ENCODE results near the gene OR6X1.

OR6X1 gene, protein sequence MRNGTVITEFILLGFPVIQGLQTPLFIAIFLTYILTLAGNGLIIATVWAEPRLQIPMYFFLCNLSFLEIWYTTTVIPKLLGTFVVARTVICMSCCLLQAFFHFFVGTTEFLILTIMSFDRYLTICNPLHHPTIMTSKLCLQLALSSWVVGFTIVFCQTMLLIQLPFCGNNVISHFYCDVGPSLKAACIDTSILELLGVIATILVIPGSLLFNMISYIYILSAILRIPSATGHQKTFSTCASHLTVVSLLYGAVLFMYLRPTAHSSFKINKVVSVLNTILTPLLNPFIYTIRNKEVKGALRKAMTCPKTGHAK

DNA sequence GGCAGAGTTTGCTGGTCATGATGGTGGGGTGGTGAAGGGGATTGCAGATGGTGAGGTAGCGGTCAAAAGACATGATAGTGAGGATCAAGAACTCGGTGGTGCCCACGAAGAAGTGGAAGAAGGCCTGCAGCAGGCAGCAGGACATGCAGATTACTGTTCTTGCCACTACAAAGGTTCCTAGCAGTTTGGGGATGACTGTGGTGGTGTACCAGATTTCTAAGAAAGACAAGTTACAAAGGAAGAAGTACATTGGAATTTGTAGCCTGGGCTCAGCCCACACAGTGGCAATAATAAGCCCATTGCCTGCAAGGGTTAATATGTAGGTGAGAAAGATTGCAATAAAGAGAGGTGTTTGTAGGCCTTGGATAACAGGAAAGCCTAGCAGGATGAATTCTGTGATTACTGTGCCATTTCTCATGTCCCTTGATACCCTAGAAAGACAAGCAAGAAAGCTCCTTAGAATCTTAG is at the start of gene OR6X1:
TSS of gene OR6X1 (minus strand) at position 418 of the 468 bp plus-strand sequence. CDS start at position 418, 0 bp downstream.
- DNase-seq: no peak

DNA sequence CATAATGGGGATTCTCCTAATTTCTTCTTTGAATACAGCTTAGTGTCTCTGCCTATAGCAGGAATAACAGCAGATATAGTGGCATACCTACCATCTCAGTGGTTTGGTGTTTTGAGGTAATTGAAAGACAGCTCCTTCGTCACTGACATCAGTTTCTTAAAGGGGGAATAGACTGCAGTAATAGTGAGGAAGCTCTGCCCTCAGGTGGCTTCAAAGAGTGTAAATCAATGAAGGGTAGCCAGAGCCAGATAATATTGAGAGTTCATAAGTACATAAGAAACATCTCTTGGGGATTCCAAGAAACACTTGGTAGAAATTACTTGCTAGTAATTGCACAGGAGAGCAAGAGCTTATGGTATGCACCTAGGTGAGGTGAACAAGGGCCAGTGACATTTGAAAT is 47.4 kb upstream of the OR6X1 start:
- no peak for DNase-seq

DNA sequence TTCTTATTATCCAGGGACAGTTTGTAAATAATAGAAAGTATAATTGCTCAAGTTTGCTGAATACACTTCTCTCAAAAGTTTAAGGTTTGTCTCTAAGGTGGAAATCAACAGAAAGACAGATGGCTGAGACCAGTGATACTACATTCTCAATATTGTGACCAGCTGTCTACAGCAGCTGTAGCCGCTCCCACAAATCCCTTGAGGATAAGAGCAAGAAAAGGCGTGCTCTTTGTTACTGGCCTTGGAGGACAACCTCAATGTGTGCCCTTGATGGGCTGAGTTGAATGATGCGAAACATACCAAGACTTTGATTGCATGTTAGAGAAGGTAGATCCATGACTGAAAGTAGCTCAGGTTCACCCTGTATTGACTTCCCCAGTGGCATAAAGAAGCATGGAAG is 45.7 kb upstream of the OR6X1 start:
- no peak for DNase-seq

DNA sequence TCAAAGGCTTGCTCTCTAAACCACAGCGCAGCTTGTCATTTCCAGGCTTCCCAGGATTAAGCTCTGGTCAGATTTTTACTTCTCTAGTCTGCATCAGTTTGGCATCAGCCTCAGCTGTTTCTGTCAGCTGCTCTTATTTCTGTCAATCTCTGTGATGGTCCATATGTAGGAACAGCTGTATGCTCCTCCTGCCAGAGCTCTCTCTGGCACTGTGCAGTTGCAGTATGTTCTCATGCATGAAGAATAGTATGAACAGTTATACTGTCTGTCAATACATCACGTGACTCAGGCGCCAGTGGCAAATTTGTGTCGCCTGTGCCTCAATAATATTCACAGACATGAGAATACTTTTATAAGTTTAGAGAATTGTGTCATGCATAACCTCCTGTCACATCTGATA is 45.1 kb upstream of the OR6X1 start:
- DNase-seq: no peak

DNA sequence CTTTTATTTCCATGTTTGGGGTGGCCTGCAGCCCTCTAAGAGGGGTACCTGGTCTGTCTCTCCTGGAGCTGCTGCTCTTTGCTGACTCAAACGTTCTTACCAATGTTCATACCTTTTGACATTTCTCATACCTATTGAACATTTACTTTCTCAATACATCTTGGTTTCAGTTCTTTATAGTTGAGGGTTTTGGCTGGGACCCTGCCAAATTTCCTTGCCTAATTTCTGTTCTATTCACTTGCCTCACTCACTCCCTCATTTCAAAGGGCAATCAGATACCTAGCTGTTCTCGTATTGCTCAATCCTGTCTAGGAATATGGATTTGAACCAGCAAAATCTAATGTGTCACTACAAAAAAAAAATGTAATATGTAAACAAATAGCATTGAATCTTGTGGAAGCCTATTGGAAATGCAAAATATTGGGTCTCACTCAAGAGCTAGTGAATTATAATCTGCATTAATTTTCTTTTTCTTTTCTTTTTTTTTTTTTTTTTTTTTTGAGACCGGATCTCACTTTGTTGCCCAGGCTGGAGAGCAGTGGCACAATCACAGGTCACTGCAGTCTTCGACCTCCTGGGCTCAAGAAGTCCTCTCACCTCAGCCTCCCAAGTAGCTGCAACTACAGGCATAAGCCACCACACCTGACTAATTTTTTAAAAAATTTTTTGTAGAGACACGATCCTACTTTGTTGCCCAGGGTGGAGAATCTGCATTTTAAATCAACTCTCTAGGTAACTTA is 44.4 kb upstream of the OR6X1 start:
- DNase-seq: no peak

DNA sequence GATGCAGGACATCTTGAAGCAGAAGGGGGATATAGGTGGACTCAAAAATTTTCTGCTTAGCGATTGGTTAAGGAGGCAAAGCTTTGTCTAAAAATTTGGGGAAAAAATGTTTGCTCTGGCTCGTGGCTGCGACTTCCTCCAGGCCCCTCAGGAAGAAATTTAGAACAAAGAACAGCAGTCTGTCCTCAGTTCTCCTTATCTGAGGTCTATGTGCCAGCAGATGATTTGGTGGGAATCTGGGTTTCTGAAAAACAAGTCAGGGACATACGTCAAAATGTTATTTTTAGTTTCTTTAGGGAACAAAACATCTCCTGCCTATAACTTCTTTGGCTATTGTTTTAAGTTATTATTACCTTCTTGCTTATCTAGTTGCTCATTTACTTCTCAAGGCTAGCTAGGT is 43.8 kb upstream of the OR6X1 start:
- DNase-seq: no peak

DNA sequence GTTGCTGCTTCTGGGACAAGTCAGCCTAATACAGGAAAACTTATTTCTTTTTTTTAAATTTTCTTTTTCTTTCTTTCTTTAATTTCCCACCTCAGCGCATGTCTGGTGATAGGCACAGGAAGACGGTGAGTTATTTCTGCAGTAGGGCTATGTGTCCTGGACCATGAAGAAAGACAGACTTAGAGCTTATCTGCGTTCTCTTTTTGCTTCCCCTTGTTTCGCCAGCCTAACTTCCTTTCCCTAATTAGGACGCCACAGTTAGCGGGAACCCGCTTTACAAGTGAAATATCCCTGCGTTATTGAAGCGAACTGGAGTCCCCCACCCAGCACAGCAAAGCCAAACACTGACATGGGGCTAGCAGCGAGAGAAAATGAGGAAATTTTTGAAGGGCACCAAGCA is 43.2 kb upstream of the OR6X1 start:
- DNase-seq: no peak

DNA sequence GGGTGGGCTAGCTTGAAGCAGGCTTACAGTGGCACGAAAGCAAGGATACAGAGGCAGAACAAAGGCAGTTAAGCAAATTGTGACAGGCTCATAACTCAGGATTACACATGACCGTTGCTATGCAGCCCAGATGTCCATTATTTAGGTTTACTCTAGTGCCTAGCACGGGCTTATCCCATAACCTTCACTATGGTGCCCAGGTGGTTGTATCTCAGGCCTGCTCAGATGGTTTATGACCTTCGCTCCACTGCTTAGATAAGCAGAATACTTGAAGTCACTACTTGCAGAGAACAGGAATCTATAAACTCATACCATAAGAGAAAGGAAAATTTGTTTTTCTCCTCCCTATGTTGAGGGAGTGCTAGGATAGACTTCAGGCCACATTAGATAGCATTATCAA is 42.8 kb upstream of the OR6X1 start:
- DNase-seq: no peak

DNA sequence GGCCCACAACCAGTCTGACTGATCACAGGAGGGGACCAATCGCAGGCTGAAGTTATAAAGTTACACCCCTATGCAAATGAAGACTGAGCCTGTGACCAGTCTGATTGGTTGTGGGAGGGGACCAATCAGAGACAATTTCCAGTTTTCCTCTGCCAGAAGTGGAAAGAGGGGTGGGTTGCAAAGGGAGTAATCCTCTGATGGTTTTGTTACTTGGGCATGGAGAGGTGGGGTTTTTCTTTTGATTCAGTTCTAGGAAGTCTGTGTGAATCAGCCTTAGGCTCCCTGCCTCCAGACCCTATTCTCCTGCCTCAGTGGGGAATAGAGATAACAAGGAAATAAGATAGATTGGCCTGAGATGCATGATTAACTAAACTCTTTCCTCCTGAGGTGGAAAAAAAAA is 41.9 kb upstream of the OR6X1 start:
- DNase-seq: no peak

DNA sequence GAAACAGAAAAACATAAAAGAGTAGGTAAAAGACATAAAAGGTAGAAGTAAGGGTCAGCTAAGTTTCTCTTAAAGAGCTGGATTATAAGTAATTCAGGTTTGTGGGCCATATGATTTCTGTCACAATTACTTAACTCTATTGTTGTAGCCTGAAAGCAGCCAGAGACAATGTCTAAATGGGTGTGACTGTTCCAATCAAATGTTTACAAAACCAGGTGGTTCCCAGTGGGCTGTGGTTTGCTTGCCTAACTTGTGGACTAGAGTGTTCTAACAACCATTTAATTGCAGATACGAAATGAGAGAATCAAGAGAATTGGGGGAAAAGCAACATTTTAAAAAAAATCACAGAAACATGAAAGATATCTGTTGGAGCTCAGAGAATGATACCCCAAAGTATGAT is 29.2 kb upstream of the OR6X1 start:
- no peak for DNase-seq

DNA sequence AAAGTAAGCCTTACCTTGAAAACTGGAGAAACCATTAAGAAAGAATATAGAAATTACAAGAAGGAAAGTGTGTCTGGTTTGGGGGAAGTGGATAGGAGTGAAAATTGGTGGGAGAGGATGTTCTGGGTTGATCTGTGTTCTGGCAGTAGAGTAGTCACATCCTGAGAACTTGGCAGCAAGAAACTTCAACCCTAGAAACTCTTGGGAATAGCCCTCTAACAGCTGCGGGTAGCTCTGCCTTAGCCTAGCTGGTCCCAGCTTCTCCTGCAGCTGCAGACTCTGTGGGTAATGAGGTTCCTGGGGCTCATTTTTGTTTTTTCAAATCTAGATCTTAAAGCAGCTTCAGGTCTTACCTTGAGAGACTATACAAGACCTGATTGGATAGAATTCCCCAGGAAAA is 24.2 kb upstream of the OR6X1 start:
- DNase-seq: no peak

DNA sequence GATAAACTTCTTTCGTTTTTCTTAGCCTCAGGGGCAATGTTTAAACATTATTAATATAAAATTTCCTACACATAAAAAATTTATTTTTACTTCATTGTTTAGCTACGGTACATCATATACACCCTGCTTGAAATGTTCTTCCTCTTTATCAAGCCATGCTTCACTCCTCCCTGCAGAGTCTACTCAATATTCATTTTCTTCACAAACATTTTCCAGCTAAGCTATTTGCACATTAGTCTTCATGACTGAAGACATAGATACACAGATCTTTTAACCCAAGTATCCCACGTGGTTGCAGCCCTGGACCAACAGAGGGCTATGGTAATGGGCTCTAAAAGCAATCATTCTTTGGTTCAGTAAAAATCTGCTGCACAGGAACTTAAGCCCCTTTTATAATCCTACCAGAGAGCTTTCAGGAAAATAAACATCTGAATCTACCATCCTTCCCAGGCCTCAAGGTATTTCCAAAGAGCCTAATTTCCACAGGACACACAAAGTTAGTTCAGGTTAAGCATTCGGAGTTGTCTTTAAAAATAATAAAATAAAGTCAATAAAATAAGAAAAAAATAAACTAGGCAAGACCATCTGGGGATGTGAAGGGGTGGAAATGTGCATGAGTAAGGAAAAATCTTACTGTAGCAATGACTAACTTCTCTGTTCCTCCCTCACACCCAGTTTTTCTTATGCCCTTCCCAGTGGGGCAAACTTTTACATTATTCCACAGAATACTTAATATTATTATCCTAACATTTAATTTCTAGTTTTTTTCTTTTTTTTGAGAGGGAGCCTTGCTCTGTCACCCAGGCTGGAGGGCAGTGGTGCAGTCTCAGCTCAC is 21.6 kb upstream of the OR6X1 start:
- no peak for DNase-seq

DNA sequence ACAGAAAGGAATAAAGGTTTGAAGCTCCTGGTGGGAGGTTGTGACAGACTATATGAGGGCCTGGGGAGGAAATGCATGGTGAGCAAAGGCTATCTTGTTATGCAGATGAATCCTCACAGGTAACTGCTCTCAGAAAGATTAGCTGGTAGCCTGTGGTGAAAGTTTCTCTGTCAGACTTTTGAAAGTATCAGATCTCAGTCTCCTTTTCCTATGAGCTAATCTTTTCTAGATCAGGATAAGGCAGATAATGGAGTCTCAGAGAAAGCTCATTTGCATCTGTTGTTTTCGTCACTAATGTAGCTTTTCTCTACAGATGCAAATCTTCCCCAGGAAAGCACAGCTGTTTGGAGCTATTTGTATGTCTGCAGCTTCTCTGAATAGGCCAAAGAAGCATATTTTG is 21.0 kb upstream of the OR6X1 start:
- no peak for DNase-seq

DNA sequence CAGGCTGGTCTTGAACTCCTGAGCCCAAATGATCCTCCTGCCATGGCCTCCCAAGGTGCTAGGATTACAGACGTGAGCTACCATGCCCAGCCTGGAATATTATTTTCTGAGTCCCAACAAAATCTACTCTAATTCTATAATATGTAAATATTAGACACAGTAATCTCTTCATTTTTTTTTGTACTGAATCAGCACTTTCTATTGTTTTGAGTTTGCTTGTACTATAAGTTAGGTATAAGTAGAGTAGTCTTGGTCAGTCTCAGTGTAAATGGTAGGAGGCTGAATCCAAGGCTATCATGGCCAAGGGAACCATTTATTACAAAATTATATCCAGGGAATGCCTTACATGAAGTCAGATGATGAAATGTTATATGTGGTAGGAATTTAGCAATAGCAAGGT is 19.6 kb upstream of the OR6X1 start:
- no peak for DNase-seq

DNA sequence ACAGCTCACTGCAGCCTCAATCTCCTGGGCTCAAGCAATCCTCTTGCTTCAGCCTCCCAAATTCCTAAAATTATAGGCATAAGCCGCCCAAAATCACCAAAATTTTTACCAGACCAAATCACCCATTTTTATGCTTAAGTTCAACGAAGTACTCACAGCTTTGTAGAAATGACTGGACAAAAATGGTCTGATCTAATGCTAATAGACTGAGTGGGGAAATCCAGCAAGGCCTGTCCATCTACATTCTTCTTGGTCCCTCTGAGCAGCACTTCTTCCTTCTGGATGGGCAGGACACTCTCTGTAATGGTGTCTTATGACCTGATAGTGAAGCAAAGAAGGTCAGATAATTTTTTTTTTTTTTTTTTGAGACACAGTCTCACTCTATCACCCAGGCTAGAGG is 18.7 kb upstream of the OR6X1 start:
- no peak for DNase-seq

DNA sequence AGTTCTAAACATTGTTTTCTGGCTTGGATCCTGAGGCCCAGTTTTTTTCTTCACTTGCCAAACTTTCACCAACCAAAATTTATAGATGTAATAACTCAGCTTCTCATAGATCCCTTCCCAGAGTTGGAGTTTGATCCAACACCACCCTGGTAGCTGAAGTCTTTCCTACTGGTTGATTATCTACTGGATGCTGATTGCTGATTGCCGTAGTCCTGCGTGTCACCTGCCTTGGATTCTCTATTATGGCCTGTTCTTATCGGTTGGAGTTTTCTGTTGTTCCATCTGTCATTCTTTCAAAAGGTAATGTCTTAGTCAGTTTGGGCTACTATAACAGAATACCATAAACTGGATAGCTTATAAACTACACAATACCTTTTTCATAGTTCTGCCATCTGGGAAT is 17.3 kb upstream of the OR6X1 start:
- DNase-seq: no peak

DNA sequence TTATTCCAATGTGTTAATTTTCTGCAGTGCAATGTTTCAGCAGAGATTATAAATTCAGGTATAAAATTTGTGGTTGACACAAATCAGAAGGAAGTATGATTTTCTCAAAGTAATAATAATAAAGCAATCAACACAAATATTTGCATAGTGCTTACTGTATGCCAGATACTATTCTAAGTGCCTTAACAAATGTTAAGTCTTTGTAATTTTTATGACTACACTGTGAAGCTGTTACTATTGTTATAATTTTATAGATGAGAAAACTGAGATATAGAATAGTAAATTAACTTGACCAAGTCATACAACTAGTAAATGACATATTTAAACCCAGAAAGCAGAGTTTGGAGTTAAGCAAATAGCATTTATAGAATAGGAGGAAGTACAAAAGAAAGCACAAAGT is 16.4 kb upstream of the OR6X1 start:
- no peak for DNase-seq

DNA sequence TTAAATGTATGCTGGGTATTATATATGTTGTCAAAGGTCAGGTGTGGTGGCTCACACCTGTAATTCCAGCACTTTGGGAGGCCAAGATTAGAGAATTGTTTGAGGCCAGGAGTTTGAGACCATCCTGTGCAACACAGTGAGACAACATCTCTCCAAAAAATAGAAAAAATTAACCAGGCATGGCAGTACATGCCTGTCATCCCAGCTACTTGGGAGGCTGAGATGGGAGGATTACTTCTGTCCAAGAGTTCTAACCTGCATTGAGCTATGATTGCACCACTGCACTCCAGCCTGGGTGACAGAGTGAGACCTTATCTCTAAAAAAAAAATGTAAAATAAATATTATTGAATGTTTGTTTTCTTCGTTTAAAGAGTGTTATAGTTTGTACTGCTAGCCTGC is 11.3 kb upstream of the OR6X1 start:
- DNase-seq: no peak

DNA sequence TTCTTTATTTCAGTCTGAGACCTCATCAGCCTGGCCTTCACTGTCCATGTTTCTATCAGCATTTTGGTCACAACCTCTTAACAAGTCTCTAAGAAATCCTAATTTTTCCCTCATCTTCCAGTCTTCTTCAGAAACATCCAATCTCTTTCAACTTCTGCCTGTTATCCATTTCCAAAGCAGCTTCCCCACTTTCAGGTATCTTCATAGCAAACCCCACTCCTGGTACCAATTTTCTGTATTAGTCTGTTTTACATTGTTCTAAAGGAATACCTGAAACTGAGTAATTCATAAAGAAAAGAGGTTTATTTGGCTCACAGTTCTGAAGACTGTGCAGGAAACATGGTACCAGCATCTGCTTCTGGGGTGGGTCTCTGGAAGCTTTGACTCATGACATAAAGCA is 8.1 kb upstream of the OR6X1 start:
- no peak for DNase-seq

DNA sequence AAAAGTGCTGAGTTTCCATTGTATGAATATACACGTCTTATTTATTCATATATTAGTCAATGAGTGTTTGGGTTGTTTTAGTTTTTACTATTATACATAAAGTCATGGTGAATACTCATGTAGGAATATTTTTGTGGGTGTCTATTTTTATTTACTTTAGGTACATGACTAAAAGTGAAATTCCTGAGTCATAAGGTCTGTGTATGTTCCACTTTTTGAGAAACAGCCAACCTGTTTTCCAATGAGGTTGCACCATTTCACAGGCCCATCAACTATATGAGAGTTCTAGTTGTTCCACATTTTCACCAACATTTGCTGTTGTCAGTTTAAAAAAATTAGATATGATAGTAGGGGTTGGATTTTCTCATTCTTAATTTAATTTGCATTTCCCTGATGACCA is 6.6 kb upstream of the OR6X1 start:
- DNase-seq: no peak

DNA sequence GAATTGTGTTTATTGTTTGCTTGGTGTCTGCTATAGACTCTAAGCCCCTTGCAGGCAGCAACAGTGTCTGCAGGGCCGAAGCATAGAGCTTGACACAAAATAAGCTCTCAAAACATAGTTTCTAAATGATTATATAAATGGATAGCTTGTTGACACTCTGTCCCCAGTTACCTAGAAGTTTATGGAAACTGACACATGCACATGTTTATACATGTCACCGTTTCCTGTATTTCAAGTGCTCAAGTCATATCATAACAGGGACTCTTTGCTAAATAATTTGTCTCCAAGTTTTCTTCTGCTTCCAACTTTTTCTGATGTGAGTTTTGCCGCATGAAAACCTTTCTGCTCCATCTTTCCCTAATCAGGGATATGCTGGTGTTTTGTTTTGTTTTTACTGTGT is 3.7 kb upstream of the OR6X1 start:
- no peak for DNase-seq

DNA sequence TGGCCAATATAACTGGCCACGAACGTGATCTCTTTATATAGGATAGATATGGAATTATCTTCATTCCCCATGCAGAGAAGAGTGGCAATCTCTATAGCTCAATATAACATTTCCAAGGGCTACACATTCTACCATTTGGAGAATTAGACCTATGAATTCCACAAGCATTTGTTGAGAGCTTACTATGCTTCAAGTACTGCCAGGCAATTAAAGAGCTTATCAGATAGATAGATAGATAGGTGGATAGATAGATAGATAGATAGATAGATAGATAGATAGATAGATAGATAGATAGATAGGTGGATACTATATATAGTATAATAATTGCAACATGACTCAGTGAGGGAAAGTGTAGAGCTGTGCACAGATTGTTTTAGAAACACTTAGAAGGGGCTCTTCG is 1.5 kb upstream of the OR6X1 start:
- DNase-seq: no peak

DNA sequence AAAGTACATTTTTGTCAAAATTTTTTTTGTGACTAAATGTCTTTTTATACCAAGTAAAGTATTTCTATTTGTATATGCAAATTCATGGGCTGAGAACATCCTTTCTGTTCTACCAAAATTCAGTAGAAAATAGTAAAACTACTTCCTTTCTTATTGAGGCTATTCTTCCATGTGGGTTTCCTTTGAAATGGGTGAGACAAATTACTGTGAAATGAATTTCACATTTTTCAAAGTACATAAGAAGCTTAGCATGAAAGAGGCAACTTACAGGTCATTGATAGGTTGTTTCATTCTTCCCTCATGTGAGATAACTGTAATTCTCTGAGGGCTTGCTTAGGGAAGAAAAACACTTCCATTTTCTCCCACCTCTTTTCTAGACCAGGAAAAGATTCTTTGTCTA is 1.0 kb upstream of the OR6X1 start:
- DNase-seq: no peak

DNA sequence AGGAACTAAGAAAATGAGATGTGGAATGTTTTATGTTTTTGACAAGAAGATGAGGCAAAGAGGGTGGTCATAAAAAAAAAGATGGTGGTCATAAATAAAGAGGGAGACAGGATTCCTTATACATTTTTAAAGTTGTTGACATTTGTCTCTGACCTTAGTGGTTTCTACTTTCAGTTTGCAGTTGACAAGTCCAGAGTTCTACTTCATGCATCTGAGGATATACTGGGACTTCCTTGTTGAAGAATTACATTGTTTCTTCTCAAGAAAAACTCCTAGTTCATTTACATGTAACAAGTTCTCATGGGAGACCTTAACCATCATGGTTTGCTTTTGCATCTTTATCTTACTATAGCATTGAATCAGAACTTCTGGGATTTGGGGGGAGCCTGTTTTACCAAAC is 1.2 kb downstream of the OR6X1 start:
- DNase-seq: no peak

Data from NCI-H2081 treated with DMSO at 0.1 percent for 48 hours (cell line).